Ishikawa (cell line): ENCODE measurements around the gene UBN1.
A peak's percentile ranks its signal among the peaks of the same experiment; 100 is the strongest.

ENCODE experiments used
- CEBPB ChIP-seq: IDR thresholded peaks from 2 replicates; pipeline ENCODE4 v1.6.1; 2012
- CREB1 ChIP-seq: IDR thresholded peaks from 2 replicates; pipeline ENCODE4 v1.6.1; 2012; ENCODE audit warnings: low read depth
- EGR1 ChIP-seq: IDR thresholded peaks from 2 replicates; pipeline ENCODE4 v1.6.1; 2012
- EP300 ChIP-seq: IDR thresholded peaks from 2 replicates; pipeline ENCODE4 v1.6.1; 2012; ENCODE audit warnings: borderline replicate concordance
- FOXM1 ChIP-seq: IDR thresholded peaks from 2 replicates; pipeline ENCODE4 v1.6.1; 2012; ENCODE audit warnings: low read depth, borderline replicate concordance
- NFIC ChIP-seq: IDR thresholded peaks from 2 replicates; pipeline ENCODE4 v1.6.1; 2012
- RAD21 ChIP-seq: IDR thresholded peaks from 2 replicates; pipeline ENCODE4 v1.6.1; 2012; ENCODE audit warnings: low read depth
- TAF1 ChIP-seq: IDR thresholded peaks from 2 replicates; pipeline ENCODE4 v1.6.1; 2012; ENCODE audit warnings: low read depth, mild to moderate bottlenecking
- TCF12 ChIP-seq: IDR thresholded peaks from 2 replicates; pipeline ENCODE4 v1.6.1; 2012; ENCODE audit warnings: low read depth
- TEAD4 ChIP-seq: IDR thresholded peaks from 2 replicates; pipeline ENCODE4 v1.6.1; 2012
- YY1 ChIP-seq: IDR thresholded peaks from 2 replicates; pipeline ENCODE4 v1.6.1; 2012; ENCODE audit warnings: low read depth
- ZBTB7A ChIP-seq: IDR thresholded peaks from 2 replicates; pipeline ENCODE4 v1.6.1; 2012; ENCODE audit warnings: low read depth
- TF ChIP-seq, protein P1 (sequence below): IDR thresholded peaks from 2 replicates; pipeline ENCODE4 v1.6.1; 2012; ENCODE audit warnings: low read depth, mild to moderate bottlenecking
- TF ChIP-seq, protein P2 (sequence below): IDR thresholded peaks from 2 replicates; pipeline ENCODE4 v1.6.1; 2012
- TF ChIP-seq, protein P3 (sequence below): IDR thresholded peaks from 2 replicates; pipeline ENCODE4 v1.6.1; 2012

Gene UBN1

DNA sequence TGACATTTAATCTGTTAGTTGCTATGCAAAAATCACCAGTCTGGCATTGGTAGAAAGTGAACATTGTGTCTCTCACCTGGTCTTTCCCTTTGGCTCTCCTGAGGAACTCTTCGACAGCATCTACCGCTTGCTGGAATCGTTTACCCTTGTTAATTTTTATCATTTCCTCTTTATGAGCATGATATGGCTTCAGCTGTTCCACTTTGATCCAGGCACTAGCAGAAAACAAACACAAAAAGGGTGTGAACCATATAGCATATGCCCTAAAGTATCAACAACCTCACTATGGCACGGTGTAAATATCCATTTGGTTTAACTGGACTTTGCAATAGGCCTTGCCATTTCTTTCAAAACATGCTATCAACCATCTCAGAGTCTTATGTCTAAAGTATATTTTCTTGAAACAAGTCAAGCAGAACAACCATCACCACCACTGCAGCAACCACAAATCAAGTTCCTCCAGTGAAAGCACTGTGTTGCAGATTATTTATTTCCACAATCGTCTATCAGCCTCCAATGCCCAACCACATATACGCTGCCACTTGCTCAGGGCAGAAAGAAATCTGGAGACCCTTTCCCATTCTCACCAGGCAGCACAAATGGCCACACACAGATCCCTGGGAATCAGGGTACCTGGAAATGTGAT, 14.5 kb upstream of the UBN1 start:
- TF ChIP-seq CEBPB (no peak), RAD21 (no peak), EGR1 (no peak), CREB1 (no peak), TCF12 (no peak), EP300 (no peak), YY1 (no peak), ZBTB7A (no peak)

DNA sequence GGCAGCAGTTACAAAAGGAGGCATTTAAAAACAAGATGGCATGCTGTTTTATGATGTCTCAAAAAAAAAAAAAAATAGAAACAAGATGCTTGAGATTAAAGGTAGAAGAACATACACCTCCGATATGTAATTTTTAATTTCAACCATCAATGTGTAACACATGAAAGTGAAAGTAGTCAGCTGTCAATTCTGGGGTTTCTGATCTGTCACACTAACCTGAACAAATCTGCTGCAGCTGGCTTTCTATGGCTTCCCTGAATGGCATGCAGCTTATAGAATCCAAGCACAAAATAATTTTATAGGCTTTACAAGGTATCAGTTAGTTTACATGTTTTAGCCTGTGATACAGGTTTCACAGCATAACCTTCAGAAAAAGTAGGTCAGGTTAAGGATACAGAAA, 13.7 kb upstream of the UBN1 start:
- TF ChIP-seq EP300 (no peak), TCF12 (no peak)

DNA sequence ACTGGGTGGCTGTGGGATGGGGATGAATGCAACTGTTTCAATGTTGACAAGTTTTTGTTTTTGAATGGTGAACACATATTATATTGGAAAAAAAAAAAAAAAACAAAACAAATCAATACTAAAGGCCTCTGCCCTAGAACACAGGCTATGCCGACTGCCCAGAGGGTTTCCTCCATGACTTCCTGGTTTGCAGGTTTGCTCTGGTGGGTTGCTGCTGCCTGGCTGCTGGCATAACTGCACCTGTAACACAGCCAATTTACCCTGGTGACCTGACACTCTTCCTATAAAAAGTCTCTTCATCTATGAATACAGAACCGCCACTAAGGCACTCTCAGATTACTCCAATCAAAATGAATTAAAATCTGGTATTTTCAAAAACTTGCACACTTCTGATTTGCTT, 10.6 kb upstream of the UBN1 start:
- TF ChIP-seq, protein P1, sequence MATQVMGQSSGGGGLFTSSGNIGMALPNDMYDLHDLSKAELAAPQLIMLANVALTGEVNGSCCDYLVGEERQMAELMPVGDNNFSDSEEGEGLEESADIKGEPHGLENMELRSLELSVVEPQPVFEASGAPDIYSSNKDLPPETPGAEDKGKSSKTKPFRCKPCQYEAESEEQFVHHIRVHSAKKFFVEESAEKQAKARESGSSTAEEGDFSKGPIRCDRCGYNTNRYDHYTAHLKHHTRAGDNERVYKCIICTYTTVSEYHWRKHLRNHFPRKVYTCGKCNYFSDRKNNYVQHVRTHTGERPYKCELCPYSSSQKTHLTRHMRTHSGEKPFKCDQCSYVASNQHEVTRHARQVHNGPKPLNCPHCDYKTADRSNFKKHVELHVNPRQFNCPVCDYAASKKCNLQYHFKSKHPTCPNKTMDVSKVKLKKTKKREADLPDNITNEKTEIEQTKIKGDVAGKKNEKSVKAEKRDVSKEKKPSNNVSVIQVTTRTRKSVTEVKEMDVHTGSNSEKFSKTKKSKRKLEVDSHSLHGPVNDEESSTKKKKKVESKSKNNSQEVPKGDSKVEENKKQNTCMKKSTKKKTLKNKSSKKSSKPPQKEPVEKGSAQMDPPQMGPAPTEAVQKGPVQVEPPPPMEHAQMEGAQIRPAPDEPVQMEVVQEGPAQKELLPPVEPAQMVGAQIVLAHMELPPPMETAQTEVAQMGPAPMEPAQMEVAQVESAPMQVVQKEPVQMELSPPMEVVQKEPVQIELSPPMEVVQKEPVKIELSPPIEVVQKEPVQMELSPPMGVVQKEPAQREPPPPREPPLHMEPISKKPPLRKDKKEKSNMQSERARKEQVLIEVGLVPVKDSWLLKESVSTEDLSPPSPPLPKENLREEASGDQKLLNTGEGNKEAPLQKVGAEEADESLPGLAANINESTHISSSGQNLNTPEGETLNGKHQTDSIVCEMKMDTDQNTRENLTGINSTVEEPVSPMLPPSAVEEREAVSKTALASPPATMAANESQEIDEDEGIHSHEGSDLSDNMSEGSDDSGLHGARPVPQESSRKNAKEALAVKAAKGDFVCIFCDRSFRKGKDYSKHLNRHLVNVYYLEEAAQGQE = no peak
- TF ChIP-seq NFIC (no peak), ZBTB7A (no peak), EP300 (no peak), EGR1 (no peak), TEAD4 (no peak), CREB1 (no peak), YY1 (no peak), CEBPB (no peak), TAF1 (no peak), TCF12 (no peak), RAD21 (no peak), FOXM1 (no peak)
- TF ChIP-seq, protein P2, sequence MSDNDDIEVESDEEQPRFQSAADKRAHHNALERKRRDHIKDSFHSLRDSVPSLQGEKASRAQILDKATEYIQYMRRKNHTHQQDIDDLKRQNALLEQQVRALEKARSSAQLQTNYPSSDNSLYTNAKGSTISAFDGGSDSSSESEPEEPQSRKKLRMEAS = no peak
- TF ChIP-seq, protein P3, sequence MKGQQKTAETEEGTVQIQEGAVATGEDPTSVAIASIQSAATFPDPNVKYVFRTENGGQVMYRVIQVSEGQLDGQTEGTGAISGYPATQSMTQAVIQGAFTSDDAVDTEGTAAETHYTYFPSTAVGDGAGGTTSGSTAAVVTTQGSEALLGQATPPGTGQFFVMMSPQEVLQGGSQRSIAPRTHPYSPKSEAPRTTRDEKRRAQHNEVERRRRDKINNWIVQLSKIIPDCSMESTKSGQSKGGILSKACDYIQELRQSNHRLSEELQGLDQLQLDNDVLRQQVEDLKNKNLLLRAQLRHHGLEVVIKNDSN = no peak

DNA sequence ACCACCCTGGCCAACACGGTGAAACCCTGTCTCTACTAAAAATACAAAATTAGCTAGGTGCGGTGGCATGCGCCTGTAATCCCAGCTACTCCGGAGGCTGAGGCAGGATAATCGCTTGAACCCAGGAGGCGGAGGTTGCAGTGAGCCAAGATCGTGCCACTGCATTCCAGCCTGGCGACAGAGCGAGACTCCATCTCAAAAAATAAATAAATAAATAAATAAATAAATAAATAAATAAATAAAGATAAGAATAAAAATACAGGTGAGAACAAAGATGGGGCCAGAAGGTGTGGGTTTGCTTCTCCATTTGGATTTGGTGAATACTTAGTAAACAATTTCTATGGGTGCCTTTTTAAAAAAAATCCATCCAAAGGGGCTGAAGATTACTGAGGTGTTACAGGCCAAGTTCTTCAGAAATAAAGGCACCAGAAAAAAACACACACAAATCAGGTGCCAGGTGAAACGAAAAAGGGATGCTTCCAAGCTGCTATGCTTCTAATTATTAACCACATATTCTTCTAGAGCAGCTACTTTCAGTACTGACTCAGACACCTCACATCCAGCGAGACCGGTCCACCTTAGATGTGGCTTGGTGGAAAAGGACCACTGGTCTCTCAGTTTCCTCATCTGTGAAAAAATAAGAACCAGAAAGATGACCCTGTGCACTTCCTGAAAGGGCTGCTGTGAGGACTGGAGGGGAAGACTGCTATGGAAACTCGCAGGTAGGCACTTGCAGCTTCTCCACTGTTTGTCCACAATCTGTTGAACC, 9.4 kb upstream of the UBN1 start:
- no peak for TF ChIP-seq FOXM1
- no peak for TF ChIP-seq EP300
- no peak for TF ChIP-seq NFIC
- TF ChIP-seq, protein P2 = no peak
- TF ChIP-seq TAF1 = no peak
- TF ChIP-seq CREB1 = no peak
- no peak for TF ChIP-seq RAD21
- no peak for TF ChIP-seq YY1
- TF ChIP-seq, protein P1 = no peak
- TF ChIP-seq ZBTB7A = no peak
- no peak for TF ChIP-seq CEBPB
- no peak for TF ChIP-seq TEAD4
- no peak for TF ChIP-seq EGR1
- TF ChIP-seq TCF12 = no peak
- TF ChIP-seq, protein P3 = no peak

DNA sequence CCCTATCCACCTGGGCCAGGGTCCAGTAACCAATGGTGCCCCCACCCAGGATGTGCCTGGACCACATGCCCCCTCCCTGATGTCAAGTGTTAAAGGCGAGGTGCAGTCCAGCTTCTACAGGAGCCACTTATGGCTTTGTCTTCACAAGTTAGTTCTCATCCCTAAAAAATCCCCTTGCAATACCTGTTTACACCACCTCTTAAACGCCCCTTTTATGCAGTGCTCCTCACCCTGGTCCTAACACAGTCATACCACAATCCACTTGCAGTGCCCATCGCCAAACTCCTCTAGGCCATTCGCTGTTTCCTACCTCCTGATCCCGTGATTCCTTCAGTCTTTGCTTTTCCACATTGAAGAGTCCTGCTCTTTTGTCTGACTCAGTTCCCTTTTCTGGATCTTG, 7.3 kb upstream of the UBN1 start:
- TF ChIP-seq NFIC (peak; percentile 15; the same call in 1 of the 2 replicates), EP300 (no peak)

DNA sequence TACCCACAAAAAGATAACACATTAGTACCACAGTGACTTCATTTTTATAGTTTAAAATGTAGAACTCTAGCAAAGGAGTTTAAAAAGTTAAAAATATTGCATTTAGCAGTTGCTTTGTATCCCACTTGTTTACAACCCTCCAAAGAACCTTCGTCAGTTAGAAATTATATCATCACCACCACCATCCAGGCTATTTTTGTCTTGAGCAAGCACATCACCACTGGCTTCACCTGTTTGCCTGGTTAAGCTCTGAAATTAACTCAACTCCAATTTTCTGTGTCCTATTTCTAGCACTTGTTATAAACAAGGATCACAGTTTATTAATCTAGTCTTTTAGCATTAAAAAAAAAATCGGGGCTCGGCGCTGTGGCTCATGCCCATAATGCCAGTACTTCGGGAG, 6.3 kb upstream of the UBN1 start:
- TF ChIP-seq EGR1 = no peak
- TF ChIP-seq, protein P3 = no peak
- TF ChIP-seq, protein P1 = no peak
- no peak for TF ChIP-seq CREB1
- TF ChIP-seq TEAD4 = no peak
- no peak for TF ChIP-seq RAD21
- TF ChIP-seq YY1 = no peak
- no peak for TF ChIP-seq EP300
- no peak for TF ChIP-seq ZBTB7A
- TF ChIP-seq TAF1 = no peak
- TF ChIP-seq TCF12 = no peak
- TF ChIP-seq NFIC = no peak
- TF ChIP-seq, protein P2 = no peak
- no peak for TF ChIP-seq CEBPB
- TF ChIP-seq FOXM1 = no peak
